ENCODE measurements around the gene CCDC178.

GRCh38 chr18:33101316-33101715, 339.2 kb downstream of the CCDC178 start:
- no peak for TF ChIP-seq GATA2 (IDR thresholded peaks at IDR 0.05; ENCODE audit: low read depth, low read length)
- TF ChIP-seq GATA3 (IDR thresholded peaks at IDR 0.05; ENCODE audit: low read depth, low read length) = no peak

Measured in SH-SY5Y (cell line).